ENCODE data around the gene OPTC.

GRCh38 chr1:203547771-203548421, 53.9 kb downstream of the OPTC start:
- TF ChIP-seq CTCF (IDR thresholded peaks at IDR 0.05) (no peak), POLR2A (IDR thresholded peaks at IDR 0.05) (no peak)

Data from heart left ventricle (tissue), 13 donors.